Nephron progenitor cell (in vitro differentiated cells): Measurements from ENCODE around the gene POLR2H.
A peak's percentile ranks its signal among the peaks of the same experiment; 100 is the strongest.

Source experiments
- DNase-seq: peaks from one replicate; pipeline ENCODE4 v3.0.0; 2021
- H3K27ac Mint-ChIP-seq: 2 replicates; pipeline ENCODE4 v1.8.0; 2021; ENCODE audit warnings: mild to moderate bottlenecking, moderate library complexity, mixed read lengths
- H3K27me3 Mint-ChIP-seq: 2 replicates; pipeline ENCODE4 v1.8.0; 2021; ENCODE audit warnings: mild to moderate bottlenecking, low read depth, mixed read lengths; ENCODE audit not compliant: poor library complexity
- H3K36me3 Mint-ChIP-seq: 2 replicates; pipeline ENCODE4 v1.8.0; 2021; ENCODE audit warnings: low read depth, mixed read lengths
- H3K4me1 Mint-ChIP-seq: 2 replicates; pipeline ENCODE4 v1.8.0; 2021; ENCODE audit warnings: mixed read lengths
- H3K4me3 Mint-ChIP-seq: 2 replicates; pipeline ENCODE4 v1.8.0; 2021; ENCODE audit warnings: mild to moderate bottlenecking, moderate library complexity, mixed read lengths
- H3K9me3 Mint-ChIP-seq: 2 replicates; pipeline ENCODE4 v1.8.0; 2021; ENCODE audit warnings: mild to moderate bottlenecking, moderate library complexity, mixed read lengths
- CTCF ChIP-seq: fragments of 200-600 bp; sonication (generic); IDR thresholded peaks from 2 replicates; pipeline ENCODE4 v1.5.0; 2021; ENCODE audit warnings: antibody characterized with exemption

Gene POLR2H

DNA sequence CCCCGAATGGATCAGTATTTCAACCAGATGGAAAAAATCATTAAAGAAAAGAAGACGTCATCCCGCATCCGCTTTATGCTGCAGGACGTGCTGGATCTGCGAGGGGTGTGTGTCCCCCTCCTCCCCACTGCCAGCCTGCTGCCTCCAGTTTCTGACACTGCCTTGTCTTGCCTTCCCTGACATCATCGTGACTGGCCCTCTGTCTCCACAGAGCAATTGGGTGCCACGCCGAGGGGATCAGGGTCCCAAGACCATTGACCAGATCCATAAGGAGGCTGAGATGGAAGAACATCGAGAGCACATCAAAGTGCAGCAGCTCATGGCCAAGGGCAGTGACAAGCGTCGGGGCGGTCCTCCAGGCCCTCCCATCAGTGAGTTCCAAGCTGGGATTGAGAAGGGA lies 36.2 kb upstream of the POLR2H start:
- no peak for TF ChIP-seq CTCF
- Mint-ChIP-seq H3K4me3 (no peak overlapping the region), H3K4me1 (no peaks in the 10 kb centered on the region), H3K36me3 (peaks cover 98% of the 10 kb centered on the region), H3K27ac (no peak overlapping the region), H3K27me3 (peaks cover 3% of the 10 kb centered on the region), H3K9me3 (no peaks in the 10 kb centered on the region)
- no peak for DNase-seq

DNA sequence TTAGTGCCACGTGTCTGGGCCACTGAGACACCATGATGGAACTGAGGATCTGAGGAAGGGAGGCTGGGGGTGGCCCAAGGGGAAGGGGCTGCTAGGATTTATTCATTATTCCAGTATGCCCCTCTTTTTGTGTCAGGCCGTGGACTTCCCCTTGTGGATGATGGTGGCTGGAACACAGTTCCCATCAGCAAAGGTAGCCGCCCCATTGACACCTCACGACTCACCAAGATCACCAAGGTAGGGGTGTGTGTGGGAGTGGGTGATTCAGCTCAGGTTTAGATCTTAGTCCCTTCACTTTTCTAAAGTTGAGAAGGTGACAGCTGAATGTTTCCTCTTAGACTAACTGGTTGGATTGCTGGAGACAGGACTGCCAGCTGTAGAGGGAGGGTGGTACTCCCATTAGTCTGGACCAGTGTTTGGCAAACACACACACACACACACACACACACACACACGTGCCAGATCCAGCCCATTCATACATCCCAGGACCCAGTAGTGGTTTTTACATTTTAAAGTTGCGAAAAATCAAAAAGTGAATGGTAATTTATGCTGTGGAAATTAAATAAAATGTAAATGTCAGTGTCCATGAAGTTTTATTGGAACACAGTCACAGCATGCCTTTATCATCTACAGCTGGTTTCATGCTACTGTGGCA lies 35.7 kb upstream of the POLR2H start:
- Mint-ChIP-seq H3K9me3 (no peaks in the 10 kb centered on the region), H3K27ac (no peak overlapping the region), H3K36me3 (peaks cover 98% of the 10 kb centered on the region)

GRCh38 chr3:184327171-184327570 lies 34.3 kb upstream of the POLR2H start:
- peaks cover 98% of the 10 kb centered on the region for H3K36me3 Mint-ChIP-seq
- no peak overlapping the region for H3K4me3 Mint-ChIP-seq
- peaks cover 3% of the 10 kb centered on the region for H3K27me3 Mint-ChIP-seq
- H3K27ac Mint-ChIP-seq: peak overlapping the region; percentile 93
- TF ChIP-seq CTCF: no peak
- no peak for DNase-seq
- no peaks in the 10 kb centered on the region for H3K9me3 Mint-ChIP-seq
- no peaks in the 10 kb centered on the region for H3K4me1 Mint-ChIP-seq

More for the DNA sequence above, 35.7 kb upstream of the POLR2H start:
- peaks cover 3% of the 10 kb centered on the region for H3K27me3 Mint-ChIP-seq
- DNase-seq: no peak
- no peak overlapping the region for H3K4me3 Mint-ChIP-seq
- no peak for TF ChIP-seq CTCF
- H3K4me1 Mint-ChIP-seq: no peaks in the 10 kb centered on the region

DNA sequence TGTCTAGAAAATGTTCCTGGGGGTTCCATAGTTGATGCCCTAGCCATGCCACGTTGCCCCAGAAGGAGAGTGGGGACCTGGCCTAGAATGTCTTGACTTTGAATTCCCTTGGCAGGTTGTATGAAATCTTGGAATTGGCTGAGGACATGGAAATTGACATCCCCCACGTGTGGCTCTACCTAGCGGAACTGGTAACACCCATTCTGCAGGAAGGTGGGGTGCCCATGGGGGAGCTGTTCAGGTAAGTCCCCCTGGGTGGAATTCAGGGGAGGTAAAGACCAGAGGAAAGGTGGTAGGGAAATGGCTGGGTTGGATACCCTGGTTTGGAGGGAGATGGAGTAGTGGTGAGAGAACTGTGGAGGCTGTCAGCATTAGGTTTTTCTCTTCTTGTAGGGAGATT lies 33.0 kb upstream of the POLR2H start:
- Mint-ChIP-seq H3K36me3 (peaks cover 98% of the 10 kb centered on the region), H3K4me3 (no peak overlapping the region), H3K27me3 (peaks cover 3% of the 10 kb centered on the region), H3K4me1 (no peaks in the 10 kb centered on the region), H3K27ac (no peak overlapping the region), H3K9me3 (no peaks in the 10 kb centered on the region)
- TF ChIP-seq CTCF: no peak
- DNase-seq: no peak

- Mint-ChIP-seq H3K27ac (peak overlapping the region; percentile 87), H3K27me3 (no peaks in the 10 kb centered on the region), H3K9me3 (no peaks in the 10 kb centered on the region), H3K4me1 (peaks cover 17% of the 10 kb centered on the region), H3K4me3 (no peak overlapping the region), H3K36me3 (peaks cover 65% of the 10 kb centered on the region)
- DNase-seq: no peak
- no peak for TF ChIP-seq CTCF
These were observed 29.0 kb upstream of the POLR2H start for GRCh38 chr3:184332370-184333090.

- Mint-ChIP-seq H3K36me3 (peaks cover 59% of the 10 kb centered on the region), H3K27ac (peak overlapping the region; percentile 87), H3K9me3 (no peaks in the 10 kb centered on the region), H3K4me3 (no peak overlapping the region), H3K4me1 (peaks cover 24% of the 10 kb centered on the region), H3K27me3 (peaks cover 2% of the 10 kb centered on the region)
- no peak for TF ChIP-seq CTCF
- DNase-seq: no peak
These were observed 28.3 kb upstream of the POLR2H start for GRCh38 chr3:184333190-184333589.
